SKM-1 treated with dmso at 0.1 percent for 144 hours (cell line): ENCODE measurements around the gene TPRG1.
"Not testable (repeated sequence)": the region's sequence is repeated elsewhere in the genome, so short reads cannot be mapped to it uniquely, and the experiment has no call there.

ENCODE experiments used
- DNase-seq: peaks from one replicate; lab custom pipeline; 2025; ENCODE audit not compliant: unreplicated experiment; lab: John Stamatoyannopoulos, UW

TPRG1 gene

GRCh38 chr3:189308608-189309007 lies 136.8 kb downstream of the TPRG1 start:
- no peak for DNase-seq

GRCh38 chr3:189309400-189309975 lies 137.7 kb downstream of the TPRG1 start:
- no peak for DNase-seq

- DNase-seq: no peak
Observed at GRCh38 chr3:189311521-189311920, 139.8 kb downstream of the TPRG1 start.

GRCh38 chr3:189312866-189313265 lies 141.1 kb downstream of the TPRG1 start:
- no peak for DNase-seq

GRCh38 chr3:189316296-189317019 lies 144.7 kb downstream of the TPRG1 start:
- no peak for DNase-seq

- no peak for DNase-seq
Observed at GRCh38 chr3:189317911-189318310, 146.1 kb downstream of the TPRG1 start.

GRCh38 chr3:189320511-189320910 lies 148.7 kb downstream of the TPRG1 start:
- no peak for DNase-seq

GRCh38 chr3:189322339-189322738 lies 150.6 kb downstream of the TPRG1 start:
- DNase-seq: no peak

GRCh38 chr3:189324538-189325138 lies 152.9 kb downstream of the TPRG1 start:
- DNase-seq: peak; percentile 85

GRCh38 chr3:189325454-189325853 lies 153.7 kb downstream of the TPRG1 start:
- DNase-seq: no peak

- DNase-seq: not testable (repeated sequence)
Observed at GRCh38 chr3:189329630-189330029, 157.9 kb downstream of the TPRG1 start.

- no peak for DNase-seq
Observed at GRCh38 chr3:189330066-189330465, 158.3 kb downstream of the TPRG1 start.

- DNase-seq: no peak
Observed at GRCh38 chr3:189331002-189331418, 159.2 kb downstream of the TPRG1 start.

GRCh38 chr3:189334064-189334920 lies 162.5 kb downstream of the TPRG1 start:
- DNase-seq: no peak

GRCh38 chr3:189337673-189338091 lies 165.9 kb downstream of the TPRG1 start:
- no peak for DNase-seq

GRCh38 chr3:189338366-189338765 lies 166.6 kb downstream of the TPRG1 start:
- no peak for DNase-seq

- DNase-seq: no peak
Observed at GRCh38 chr3:189339996-189340395, 168.2 kb downstream of the TPRG1 start.

- DNase-seq: no peak
Observed at GRCh38 chr3:189340680-189341460, 169.1 kb downstream of the TPRG1 start.

GRCh38 chr3:189342811-189343210 lies 171.0 kb downstream of the TPRG1 start:
- DNase-seq: no peak

- DNase-seq: no peak
Observed at GRCh38 chr3:189344996-189345395, 173.2 kb downstream of the TPRG1 start.

- DNase-seq: no peak
Observed at GRCh38 chr3:189349772-189350171, 178.0 kb downstream of the TPRG1 start.
